H1 (cell line): ENCODE results near the gene WDR27.

ENCODE experiments used
- CTCF ChIP-seq, 3 experiments: IDR thresholded peaks; 1 replicate in 2 of 3; 2 replicates in 1 of 3; pipeline versions ENCODE4 v1.5.1 to v1.6.1; 2011; ENCODE audit warnings: low read length in 3 of 3, mild to moderate bottlenecking in 3 of 3, inconsistent platforms in 2 of 3, low read depth in 1 of 3, moderate library complexity in 1 of 3; ENCODE audit not compliant: insufficient read depth in 1 of 3; ENCODE audit errors: control extremely low read depth in 1 of 3
- EZH2 ChIP-seq: fragments of 200-600 bp; sonication (generic); IDR thresholded peaks from 2 replicates; pipeline ENCODE4 v1.7.1; 2012; ENCODE audit warnings: low read depth, mild to moderate bottlenecking, moderate library complexity, low read length, inconsistent platforms; ENCODE audit not compliant: severe bottlenecking
- SP2 ChIP-seq: IDR thresholded peaks from 2 replicates; pipeline ENCODE4 v1.6.1; 2012; ENCODE audit warnings: mild to moderate bottlenecking, low read length, inconsistent platforms
- ZNF274 ChIP-seq: IDR thresholded peaks from 2 replicates; pipeline ENCODE4 v1.7.0; 2012; ENCODE audit warnings: low read length, borderline replicate concordance; ENCODE audit errors: extremely low read depth

- TF ChIP-seq SP2 (no peak), CTCF (IDR thresholded peaks at IDR 0.05; ENCODE audit: control extremely low read depth in 1 of 3, insufficient read depth in 1 of 3, low read depth in 1 of 3, low read length in 3 of 3) (no peak), ZNF274 (no peak), EZH2 (no peak)
These were observed 84.3 kb downstream of the WDR27 start for GRCh38 chr6:169617562-169617961.
